AG10803 (cell line): Measurements from ENCODE around the gene RRBP1.

Experiments
- DNase-seq: peaks from one replicate; pipeline ENCODE4 v3.0.0; 2010; ENCODE audit warnings: low read depth
- H3K4me3 ChIP-seq: 2 replicates; pipeline ENCODE4 v1.5.1; 2011; ENCODE audit warnings: mild to moderate bottlenecking, low read length, control low read depth
- TF ChIP-seq, protein P1 (sequence below): conservative IDR thresholded peaks from 2 replicates; pipeline ENCODE4 v1.5.1; 2011; ENCODE audit warnings: mild to moderate bottlenecking, low read length, control low read depth, inconsistent platforms

Gene RRBP1

DNA sequence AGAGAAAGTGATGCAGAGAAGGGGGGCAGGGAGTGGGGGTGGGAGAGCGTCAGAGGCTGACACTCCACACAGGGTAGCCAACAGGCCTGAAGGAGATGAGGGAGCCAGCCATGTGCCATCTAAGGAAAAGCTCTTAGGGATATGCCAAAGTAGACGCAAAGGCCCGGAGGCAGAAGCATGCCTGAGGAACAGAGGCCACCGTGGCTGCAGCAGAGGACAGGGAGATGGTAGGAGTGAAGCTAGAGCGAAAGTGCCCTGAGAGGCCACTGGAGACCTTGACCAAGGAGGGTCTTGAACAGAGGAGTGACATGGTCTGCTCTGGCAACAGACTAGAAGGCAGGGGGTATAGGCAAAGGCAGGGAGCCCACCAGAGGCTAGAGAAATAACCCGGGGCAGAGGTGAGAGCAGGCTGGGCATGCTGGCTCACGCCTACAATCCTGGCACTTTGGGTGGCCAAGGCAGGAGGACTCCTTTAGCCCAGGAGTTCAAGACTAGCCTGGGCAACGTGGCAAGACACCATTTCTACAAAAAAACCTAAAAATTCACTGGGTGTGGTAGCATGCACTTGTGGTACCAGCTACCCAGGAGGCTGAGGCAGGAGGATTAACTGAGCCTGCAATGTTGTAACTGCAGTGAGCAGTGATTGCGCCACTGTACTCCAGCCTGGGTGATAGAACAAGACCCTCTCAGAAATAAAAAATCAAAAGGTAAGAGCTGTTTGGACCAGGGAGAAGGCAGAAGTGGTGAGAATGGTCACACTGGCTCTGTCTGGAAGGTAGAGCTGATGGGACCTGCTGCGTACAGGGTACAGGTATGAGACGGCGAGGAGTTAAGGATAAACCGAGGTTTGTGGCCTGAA lies 6.3 kb downstream of the RRBP1 start:
- TF ChIP-seq, protein P1, sequence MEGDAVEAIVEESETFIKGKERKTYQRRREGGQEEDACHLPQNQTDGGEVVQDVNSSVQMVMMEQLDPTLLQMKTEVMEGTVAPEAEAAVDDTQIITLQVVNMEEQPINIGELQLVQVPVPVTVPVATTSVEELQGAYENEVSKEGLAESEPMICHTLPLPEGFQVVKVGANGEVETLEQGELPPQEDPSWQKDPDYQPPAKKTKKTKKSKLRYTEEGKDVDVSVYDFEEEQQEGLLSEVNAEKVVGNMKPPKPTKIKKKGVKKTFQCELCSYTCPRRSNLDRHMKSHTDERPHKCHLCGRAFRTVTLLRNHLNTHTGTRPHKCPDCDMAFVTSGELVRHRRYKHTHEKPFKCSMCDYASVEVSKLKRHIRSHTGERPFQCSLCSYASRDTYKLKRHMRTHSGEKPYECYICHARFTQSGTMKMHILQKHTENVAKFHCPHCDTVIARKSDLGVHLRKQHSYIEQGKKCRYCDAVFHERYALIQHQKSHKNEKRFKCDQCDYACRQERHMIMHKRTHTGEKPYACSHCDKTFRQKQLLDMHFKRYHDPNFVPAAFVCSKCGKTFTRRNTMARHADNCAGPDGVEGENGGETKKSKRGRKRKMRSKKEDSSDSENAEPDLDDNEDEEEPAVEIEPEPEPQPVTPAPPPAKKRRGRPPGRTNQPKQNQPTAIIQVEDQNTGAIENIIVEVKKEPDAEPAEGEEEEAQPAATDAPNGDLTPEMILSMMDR: no peak
- no peak for DNase-seq
- no peak overlapping the region for H3K4me3 ChIP-seq

DNA sequence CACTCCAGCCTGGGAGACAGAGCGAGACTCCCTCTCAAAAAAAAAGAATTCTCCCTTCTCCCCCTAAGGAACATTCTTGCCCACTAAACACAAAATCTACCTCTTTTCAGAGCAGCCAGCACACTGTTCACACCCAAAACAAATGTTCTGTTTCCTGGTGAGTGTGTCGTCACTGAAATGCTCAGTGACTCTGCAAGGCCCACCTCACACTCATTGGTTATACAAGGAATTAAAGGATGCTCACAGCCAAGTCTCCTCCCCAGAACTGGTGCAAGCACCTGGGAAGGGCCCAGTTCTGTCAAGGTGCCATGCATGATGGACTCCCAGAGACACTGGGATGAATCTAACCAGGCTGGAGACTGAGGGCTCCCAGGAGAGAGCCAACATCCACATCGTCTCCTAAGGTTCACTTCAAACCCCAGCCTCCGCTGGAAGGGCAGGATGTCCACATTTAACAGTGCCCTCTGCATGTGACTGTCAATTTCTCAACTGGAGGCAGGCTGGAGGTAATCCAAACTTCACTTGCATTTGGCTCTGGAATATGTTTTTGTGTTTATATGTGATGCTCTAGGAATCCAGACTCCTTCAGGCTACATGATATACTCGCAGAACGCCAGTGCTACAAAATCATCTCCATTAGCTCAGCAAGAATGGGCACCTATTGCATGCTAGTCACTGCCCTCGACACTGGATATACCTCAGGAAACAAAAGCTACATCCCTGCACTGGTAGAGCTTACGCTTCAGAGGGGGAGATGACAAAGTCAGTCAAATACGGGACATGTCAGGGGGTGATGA lies 7.1 kb downstream of the RRBP1 start:
- DNase-seq: peak; percentile 65
- H3K4me3 ChIP-seq: no peak overlapping the region
- TF ChIP-seq, protein P1: no peak

DNA sequence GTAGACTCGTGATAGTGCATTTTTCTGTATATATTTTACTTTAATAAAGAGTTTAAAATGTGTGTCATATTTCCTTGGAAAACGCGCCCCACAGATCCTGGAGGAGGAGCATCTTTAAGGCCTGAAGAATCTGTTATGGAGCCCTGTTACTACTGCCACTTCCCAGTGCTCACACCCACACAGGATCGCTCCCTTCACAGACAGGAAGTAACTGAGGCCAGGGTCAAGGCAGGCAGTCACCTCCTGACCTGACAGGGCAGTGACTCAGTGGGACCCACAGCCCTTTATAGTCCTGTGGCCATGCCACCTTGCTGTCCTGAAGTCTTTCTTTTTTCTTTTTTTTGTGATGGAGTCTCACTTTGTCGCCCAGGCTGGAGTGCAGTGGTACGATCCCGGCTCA lies 9.0 kb downstream of the RRBP1 start:
- H3K4me3 ChIP-seq: no peak overlapping the region
- DNase-seq: no peak
- TF ChIP-seq, protein P1: no peak

DNA sequence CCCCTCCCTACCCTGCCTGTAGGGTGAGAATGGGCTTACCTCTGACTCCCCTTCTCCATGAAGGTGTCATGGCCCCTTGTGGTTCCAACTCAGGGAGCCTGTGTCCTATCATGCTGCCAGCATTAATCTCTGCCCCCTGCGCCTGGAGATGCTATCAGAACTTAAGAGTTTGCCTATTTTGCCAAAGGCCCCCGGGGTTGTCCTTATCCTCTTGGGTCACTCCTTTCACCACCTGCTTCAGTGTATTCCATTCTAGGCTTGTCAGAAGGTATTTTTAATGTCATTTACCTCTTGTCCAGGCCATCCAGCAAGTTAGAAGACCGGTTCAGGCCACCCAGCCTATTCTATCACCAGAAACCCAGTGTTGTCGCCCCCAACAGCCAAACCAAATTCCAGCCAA lies 10.5 kb downstream of the RRBP1 start:
- DNase-seq: no peak
- TF ChIP-seq, protein P1: no peak
- H3K4me3 ChIP-seq: no peak overlapping the region

DNA sequence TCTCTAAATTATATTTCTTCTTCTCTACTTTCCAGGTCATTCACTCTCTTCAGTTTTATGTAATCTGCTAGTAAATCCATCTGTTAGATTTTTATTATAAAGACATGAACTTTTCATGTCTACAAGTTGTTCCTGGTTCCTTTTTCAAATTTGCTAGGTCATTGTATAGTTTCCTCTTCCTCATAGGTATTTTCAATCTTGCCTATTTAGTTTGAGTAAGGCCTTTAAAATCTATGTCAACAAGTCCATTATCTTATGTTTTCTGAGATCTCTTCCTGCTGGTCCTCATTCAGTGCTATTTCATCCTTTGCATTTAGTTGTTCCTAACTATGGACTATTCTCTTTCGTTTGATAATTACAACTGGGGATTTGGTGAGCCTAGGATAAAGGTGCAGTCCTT lies 11.0 kb downstream of the RRBP1 start:
- no peak for DNase-seq
- H3K4me3 ChIP-seq: no peak overlapping the region
- TF ChIP-seq, protein P1: no peak

DNA sequence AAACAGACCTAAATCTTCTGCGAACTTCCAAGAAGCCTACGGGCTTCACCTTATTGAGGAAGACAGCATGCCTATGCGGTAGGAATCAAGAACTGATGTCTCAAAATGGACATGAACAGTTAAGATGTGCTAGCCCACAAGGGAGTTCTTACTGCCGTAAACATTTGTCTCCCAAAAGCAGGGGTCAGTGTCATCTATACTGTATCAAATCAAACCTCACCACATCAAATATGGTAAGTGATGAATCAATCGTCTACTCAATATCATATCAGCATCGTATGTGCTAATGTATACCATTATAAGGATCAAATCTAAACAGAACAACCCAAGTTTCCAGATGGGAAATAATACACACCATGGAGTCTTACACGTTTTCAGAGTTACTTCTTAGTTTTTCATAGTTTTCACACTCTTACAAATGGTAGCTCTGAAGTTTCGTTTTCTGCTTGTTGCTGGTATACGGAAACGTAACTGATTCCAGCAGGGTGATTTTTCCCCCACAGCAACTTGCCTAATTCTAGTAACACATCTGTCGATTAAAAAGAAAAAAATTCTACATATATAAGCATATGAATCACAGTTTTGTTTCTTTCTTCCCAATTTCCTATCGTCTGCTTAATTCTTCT lies 12.6 kb downstream of the RRBP1 start:
- TF ChIP-seq, protein P1: no peak
- H3K4me3 ChIP-seq: 0 out of 2 replicates have a peak overlapping the region, but pooled peaks have one; percentile 2
- DNase-seq: peak; percentile 39
